Measurements from ENCODE around the gene SRRD.

Gene SRRD

DNA sequence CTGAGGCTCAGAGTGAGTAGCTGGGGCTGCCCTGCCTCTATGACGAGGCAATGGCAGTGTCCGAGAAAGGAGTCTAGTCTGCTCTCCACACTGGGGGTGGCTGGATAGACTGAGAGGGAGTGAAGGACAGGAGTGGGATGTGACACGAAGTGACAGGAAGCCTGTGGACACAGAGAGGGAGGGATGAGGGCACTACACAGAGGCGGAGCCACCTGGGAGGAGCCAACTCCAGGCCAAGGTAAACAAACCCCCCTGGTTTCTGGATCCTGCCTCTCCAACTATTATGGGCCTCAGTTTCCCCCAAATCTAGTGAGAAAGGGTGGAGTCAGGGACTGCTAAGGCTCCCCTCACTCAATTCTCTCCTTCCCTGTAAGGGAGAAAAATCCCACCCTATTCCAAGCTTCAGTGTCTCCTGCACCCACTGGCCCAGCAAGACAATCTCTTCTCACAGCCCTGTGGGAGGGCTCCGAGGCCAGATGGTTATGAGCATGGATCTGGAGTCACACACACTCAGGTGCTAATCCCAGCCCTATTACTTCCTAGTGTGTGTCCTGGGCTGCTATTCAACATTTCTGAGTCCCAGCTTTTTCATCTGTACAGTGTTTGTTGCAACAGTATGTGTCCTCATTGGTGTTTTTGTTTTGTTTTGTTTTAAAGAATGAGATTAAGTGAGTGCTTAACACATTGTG lies 29.7 kb upstream of the SRRD start:
- DNase-seq (ENCODE audit: low read depth in 2 of 2), result no peak

DNA sequence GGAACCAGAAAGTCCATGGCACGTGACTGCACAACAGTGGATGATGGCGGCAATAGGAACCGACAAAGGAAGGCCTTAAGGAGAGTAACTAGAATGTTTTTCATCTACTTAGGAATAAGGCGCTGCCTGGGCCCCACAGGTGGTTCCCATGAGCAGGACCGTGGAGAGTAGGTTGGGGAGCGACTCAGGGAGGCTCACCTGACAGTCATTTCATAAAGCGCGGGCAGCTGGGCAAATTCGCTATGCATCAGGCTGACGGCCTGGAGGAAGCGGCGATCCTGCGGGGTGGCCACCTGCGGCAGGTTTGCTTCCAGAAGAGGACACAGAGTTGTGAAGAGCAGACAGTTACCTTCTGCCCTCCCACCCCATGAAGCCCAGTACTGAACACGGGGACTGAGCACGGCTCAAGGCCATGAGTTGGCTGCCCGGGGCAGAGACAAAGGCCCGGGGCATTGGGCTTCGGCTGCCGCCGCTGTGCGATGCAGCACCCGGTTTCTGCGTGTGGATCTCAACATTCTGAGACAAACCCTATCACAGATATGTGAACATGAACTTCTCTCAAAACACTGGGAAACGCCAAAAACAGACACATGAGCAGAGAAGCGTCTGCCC lies 25.9 kb upstream of the SRRD start:
- no peak for DNase-seq (ENCODE audit: low read depth in 2 of 2)

- DNase-seq (ENCODE audit: low read depth in 2 of 2), result no peak
Observed at GRCh38 chr22:26460202-26460601, 23.5 kb upstream of the SRRD start.

GRCh38 chr22:26461188-26461810 lies 22.4 kb upstream of the SRRD start:
- peak; percentile 24 to 28 for DNase-seq (ENCODE audit: low read depth in 2 of 2)

- DNase-seq (ENCODE audit: low read depth in 2 of 2), result no peak
Observed at GRCh38 chr22:26462051-26462450, 21.6 kb upstream of the SRRD start.

DNA sequence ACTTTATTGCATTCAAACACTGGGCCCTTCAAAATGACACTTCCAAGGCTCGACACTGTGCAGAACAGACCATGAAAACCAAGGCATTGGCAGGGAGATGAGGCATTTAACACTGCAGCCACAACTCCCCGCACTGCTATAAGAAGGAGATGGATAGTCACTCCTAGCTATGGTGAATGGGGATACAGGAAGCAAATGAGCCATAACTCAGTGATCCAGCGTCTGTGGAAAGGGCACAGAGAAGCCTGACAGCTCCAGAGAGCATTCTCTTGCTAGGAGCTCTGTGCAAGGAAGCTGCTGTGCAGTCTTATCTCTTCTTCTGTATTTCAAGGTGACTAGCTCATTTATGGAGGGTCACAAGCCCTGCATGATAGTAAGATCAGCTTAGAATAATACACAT lies 21.0 kb upstream of the SRRD start:
- DNase-seq (ENCODE audit: low read depth in 2 of 2), result no peak

DNA sequence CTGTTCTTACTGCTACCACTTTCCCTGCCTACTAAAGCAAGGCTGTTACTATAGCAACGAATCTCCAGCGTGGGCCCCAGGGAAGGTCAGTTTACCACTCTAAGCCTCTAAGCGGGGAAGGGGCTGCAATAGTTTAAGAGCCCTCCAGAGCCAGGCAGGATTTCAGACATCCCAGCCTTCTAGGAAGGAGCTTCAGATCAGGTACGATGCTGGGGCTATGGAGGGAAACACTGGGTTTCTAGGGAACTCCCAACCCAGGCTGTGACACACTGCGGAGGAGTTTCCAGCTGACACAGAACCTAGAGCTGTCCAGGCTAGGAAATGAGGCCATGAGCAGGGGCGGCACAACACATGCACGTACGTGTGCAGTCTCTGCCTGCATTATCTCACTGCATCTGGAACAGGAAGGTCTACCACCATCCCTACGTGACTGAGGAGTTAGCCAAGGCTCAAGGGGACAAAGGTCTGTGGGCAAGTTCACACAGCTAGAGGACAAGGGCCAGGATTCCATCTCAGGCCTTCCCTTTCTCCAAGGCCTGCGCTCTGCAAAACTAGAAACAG lies 20.5 kb upstream of the SRRD start:
- DNase-seq (ENCODE audit: low read depth in 2 of 2), result no peak

DNA sequence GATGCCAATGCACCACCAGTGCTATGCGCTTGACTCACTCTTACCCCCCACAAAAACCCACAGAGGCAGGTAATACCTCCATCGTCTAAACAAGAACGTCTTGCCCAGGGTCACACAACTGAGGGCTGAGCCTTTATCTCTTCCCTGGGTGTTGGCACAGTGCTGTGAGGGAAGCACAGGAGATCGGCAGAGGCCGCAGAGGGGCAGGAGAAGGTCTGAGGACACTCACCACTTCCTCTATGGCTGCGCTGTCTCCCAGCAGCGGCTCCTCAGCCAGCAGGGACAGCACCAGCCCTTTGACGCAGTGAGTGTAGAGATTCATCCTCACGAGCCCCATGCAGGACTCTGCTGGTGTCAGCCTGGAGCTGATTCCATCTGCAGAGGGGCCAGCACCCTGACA lies 20.0 kb upstream of the SRRD start:
- DNase-seq (ENCODE audit: low read depth in 2 of 2), result no peak

DNA sequence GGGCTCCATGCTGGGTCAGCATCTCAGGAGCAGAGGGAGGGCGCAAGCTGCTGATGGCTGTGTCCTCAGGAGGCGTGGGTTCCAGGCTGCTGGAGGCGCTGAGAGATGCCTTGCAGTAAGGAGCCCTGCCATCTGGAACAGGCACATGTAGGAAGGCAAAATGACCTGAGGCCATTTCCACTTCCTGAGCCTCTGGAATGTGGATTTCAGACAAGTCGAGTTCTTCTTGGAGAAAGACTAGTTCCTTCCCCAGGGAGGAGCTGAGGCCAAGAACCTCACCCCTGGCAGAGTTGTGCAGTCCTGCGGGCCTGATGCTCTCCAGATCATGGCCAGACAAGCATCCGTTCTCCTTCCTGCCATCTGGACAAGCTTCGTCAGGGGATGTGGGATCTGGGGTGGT lies 19.4 kb upstream of the SRRD start:
- no peak for DNase-seq (ENCODE audit: low read depth in 2 of 2)

DNA sequence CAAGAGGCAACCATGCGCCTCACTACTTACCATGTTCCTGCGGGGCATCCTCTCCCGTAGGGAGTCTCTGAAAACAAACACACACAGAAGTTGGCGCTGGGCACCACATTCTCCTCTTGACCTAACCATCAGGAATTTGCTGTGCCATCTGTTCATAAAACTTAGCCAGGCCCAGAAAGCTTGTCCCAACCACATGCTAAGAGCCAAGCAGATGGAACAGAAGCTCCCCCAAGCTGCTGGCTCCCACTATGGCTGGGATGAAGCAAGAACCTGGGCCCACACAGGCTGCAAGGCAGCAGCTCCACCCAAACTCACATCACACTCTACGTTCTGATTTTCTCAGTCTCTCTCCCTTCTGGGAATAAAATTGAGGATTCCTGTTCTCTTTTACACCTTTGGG lies 17.5 kb upstream of the SRRD start:
- DNase-seq (ENCODE audit: low read depth in 2 of 2), result no peak

- no peak for DNase-seq (ENCODE audit: low read depth in 2 of 2)
Observed at GRCh38 chr22:26470807-26471206, 12.9 kb upstream of the SRRD start.

DNA sequence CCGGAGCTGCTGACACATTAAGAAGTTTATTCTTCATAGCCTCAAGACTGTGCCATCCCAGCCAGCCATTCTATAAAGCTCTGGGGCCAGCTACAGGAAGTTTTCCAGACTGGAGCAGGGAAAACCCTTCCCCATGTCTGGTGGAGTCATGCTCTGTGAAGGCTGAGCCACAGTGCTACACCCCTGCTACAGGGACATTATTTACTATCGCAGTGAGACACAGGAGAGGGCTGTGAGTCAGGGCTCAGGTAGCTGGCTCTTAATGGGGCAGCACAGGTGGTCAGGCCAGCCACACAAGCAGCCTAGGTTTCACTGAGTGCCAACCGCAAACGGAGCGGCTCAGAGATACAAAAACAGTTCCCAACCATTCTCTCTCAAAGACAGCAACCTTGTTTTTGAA lies 12.2 kb upstream of the SRRD start:
- no peak for DNase-seq (ENCODE audit: low read depth in 2 of 2)

- no peak for DNase-seq (ENCODE audit: low read depth in 2 of 2)
Observed at GRCh38 chr22:26474682-26475081, 9.0 kb upstream of the SRRD start.

DNA sequence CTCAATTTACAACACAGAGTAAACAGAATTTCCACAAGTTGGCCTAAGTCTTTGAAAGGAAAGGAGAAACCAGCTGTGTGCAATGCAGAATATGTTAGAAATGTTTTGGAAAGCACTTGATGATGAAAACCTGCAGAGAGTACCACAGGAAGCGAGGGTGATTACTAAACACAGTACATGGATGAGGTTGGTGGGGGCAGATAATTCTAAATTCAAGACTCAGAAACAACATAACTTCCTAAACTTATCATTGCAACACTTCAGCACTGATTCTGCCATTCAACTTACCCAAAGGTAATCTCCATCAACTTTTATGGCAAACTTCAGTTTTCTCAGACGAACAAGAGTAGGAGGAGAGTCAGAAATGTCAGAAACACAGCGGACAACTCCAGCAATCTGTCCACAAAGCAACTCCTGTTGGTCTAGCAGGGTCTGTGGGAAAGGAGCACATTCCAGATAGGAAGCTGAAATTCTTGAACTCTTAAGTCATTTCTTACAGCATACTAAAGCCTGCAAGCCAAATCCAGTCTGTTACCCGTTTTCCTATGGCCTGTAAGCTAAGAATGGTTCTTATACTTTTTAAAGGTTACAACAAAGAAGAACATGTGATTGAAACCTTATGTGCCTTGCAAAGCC lies 6.9 kb upstream of the SRRD start:
- no peak for DNase-seq (ENCODE audit: low read depth in 2 of 2)

- DNase-seq (ENCODE audit: low read depth in 2 of 2), result no peak
Observed at GRCh38 chr22:26477341-26477731, 6.3 kb upstream of the SRRD start.

DNA sequence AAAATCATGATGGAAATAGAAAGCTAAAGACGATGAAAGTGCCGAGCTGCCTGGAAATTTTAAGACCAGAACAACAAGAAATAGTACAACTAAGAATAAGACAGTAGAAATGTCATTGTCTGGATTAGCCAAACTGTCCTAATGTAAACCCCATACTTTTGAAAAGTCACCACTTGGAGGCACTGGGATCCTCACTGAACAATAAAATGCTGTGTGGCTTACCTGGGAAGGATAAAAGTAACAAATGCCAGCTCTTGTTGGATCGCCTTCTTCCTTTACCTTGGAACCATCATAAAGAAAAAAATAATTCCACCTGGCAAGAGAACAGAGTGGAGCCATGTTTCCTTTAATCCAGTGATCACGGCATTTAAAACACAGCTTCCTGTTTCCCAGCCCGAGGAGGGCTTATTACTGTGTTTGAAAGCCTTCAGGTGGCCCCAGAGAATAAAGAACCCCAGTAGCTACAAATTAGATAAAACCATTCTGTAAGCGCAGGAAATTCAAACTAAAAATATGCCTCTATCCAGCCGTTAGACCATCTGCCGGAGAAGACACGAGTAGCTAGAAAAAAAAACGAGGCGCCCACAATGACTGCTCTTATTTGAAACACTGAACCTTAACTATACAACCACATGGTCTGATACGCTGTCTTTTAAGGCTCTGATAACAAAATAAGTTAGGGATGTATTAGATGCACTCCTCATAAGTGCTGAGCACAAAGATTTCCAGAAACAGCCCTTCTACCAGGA lies 4.5 kb upstream of the SRRD start:
- DNase-seq (ENCODE audit: low read depth in 2 of 2), result no peak

DNA sequence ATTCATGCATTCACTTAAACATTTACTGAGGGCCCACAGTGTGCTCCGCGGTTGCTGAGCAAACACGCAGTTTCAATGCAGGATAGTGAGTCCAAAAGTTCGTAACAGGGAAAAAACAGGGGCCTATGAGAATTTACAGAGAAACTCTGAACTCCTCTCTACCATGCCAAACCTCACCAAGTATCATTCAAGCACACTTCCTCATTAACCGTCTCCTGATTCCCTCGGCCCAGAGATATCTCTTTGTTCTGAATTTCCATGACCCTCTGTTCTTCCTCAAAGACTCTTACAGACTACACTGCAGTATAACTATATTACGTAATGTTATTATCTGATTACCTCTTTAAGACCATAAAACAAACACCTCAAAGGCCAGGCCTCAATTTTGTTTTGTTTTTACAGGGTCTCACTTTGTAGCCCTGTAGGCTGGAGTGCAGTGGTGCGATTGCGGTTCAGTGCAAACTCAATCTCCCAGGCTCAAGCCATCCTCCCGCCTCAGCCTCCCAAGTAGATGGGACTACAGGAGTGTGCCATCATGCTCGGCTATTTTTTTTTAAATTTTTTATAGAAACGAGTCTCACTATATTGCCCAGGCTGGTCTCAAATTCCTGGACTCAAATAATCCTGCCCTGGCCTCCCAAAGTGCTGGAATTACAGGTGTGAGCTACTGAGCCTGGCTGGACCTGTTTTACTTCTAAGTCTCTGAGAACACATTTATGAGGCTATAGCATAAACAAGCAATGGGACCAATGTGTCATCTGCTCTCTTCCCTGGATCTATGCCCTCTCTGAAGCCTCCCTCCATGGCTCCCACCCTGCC lies 3.7 kb upstream of the SRRD start:
- no peak for DNase-seq (ENCODE audit: low read depth in 2 of 2)

DNA sequence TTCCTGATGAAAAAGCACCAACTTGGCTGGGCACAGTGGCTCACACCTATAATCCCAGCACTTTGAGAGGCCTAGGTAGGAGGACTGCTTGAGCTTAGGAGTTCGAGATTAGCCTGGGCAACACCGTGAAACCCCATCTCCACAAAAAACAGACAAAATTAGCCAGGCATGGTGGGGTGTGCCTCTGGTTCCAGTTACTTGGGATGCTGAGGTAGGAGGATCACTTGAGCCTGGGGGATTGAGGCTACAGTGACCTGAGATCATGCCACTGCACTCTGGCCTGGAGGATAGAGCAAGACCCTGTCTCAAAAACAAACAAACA lies 3.1 kb upstream of the SRRD start:
- DNase-seq (ENCODE audit: low read depth in 2 of 2), result no peak

- DNase-seq (ENCODE audit: low read depth in 2 of 2), result no peak
Observed at GRCh38 chr22:26481112-26481693, 2.5 kb upstream of the SRRD start.

DNA sequence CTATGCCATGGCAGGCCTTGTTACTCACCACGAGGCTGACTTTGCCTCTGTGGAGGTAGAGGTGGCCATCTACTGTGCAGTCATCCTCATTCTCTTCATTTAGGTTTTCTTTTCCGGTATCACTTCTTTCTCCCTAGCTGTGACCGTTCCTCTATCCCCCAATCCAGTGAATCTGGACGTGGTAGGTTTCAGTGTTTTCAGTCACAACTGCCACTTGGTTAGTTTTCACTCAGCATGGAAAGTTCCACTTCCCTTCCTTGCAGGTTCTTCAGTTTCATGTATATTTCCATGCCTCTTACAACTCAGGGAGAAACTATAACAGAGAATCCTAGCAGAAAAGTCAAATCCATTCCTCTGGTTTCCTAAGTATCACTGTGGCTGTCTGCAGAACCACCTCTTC lies 2.0 kb upstream of the SRRD start:
- no peak for DNase-seq (ENCODE audit: low read depth in 2 of 2)

DNA sequence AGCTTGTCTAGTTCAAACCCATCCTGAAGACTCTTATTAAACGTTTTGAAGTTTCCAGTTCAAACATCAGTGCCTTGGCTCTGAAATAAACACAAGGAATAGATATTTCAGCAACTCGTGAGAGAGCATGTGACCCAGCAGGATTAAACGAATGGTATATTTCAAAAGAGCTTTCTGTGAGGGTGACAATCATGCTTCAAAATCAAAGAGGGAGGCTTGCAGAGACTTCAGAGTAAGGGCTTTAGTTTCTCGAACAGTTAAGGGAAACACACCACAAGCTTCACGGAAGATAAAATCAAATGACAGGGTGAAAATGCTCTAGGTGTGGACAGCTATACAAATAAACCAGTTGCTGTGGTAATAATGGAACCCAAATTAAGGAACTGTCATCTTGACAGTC lies 1.5 kb upstream of the SRRD start:
- no peak for DNase-seq (ENCODE audit: low read depth in 2 of 2)

All from stimulated activated CD8-positive, alpha-beta memory T cell treated with anti-CD3 and anti-CD28 coated beads, Interleukin-2, amount 100 ng/mL, for 48 hours (primary cell).